ENCODE results near the gene DUSP5. TPM values are rescaled to one million over a fixed set of nuclear protein-coding genes. Genes with fewer than 3 reads are reported as not detected.

The DUSP5 gene
- polyA plus RNA-seq, 3 donors: 2.0 to 65.3 (median 3.9) TPM

GRCh38 chr10:110456046-110456445, 41.7 kb upstream of the DUSP5 start:
- Histone ChIP-seq H3K27ac (ENCODE audit: low read depth in 1 of 2, low read length in 2 of 2) (no peak overlapping the region), H3K27me3 (ENCODE audit: control insufficient read depth in 2 of 2, insufficient read depth in 2 of 2, low read length in 2 of 2) (no peaks in the 10 kb centered on the region), H3K36me3 (replicated peaks in 1 of 2; ENCODE audit: control insufficient read depth in 1 of 2, insufficient read depth in 2 of 2, low read length in 2 of 2) (no peaks in the 10 kb centered on the region), H4K20me1 (ENCODE audit: insufficient read depth, low read length) (no peaks in the 10 kb centered on the region), H3K4me1 (ENCODE audit: control insufficient read depth in 1 of 2, insufficient read depth in 2 of 2, low read length in 2 of 2) (no peaks in the 10 kb centered on the region), H3K4me2 (replicated peaks; ENCODE audit: extremely low read depth, low read length, poor library complexity, severe bottlenecking) (no peak overlapping the region), H3K79me2 (ENCODE audit: insufficient read depth, low read length) (no peaks in the 10 kb centered on the region), H3K9me3 (replicated peaks in 1 of 2; ENCODE audit: control insufficient read depth in 1 of 2, insufficient read depth in 1 of 2, low read length in 2 of 2) (no peaks in the 10 kb centered on the region), H3K4me3 (replicated peaks in 1 of 3; ENCODE audit: low read depth in 2 of 3, low read length in 3 of 3) (no peak overlapping the region), H3K9ac (ENCODE audit: insufficient read depth, low read length, poor library complexity, severe bottlenecking) (no peak overlapping the region), H2AFZ (ENCODE audit: insufficient read depth, low read depth, low read length, poor library complexity, severe bottlenecking) (no peak overlapping the region)
- Mint-ChIP-seq H3K27me3 (ENCODE audit: low read depth in 3 of 3) (peaks cover 2 to 6% (median 3%) of the 10 kb centered on the region in 3 donors), H3K9me3 (peaks cover 0 to 2% (median 0%) of the 10 kb centered on the region in 7 donors), H3K4me1 (peaks cover 20% of the 10 kb centered on the region), H3K36me3 (no peaks in the 10 kb centered on the region), H3K27ac (no peak overlapping the region), H3K4me3 (no peak overlapping the region)
- WGBS (ENCODE audit: insufficient coverage): no CpG with 5 or more reads among the region's 1 CpG
- intact Hi-C loops (cut with micrococcal nuclease): no loop called here
- TF ChIP-seq CTCF (IDR thresholded peaks at IDR 0.05): no peak
- no peak for DNase-seq

GRCh38 chr10:110456523-110457091, 41.1 kb upstream of the DUSP5 start:
- TF ChIP-seq CTCF (IDR thresholded peaks at IDR 0.05): no peak
- Mint-ChIP-seq H3K4me1 (peaks cover 20% of the 10 kb centered on the region), H3K4me3 (no peak overlapping the region), H3K27me3 (ENCODE audit: low read depth in 3 of 3) (peaks cover 2 to 6% (median 3%) of the 10 kb centered on the region in 3 donors), H3K27ac (no peak overlapping the region), H3K9me3 (peaks cover 0 to 2% (median 0%) of the 10 kb centered on the region in 7 donors), H3K36me3 (no peaks in the 10 kb centered on the region)
- Histone ChIP-seq H2AFZ (ENCODE audit: insufficient read depth, low read depth, low read length, poor library complexity, severe bottlenecking) (no peak overlapping the region), H3K79me2 (ENCODE audit: insufficient read depth, low read length) (no peaks in the 10 kb centered on the region), H3K4me2 (replicated peaks; ENCODE audit: extremely low read depth, low read length, poor library complexity, severe bottlenecking) (no peak overlapping the region), H3K9me3 (replicated peaks in 1 of 2; ENCODE audit: control insufficient read depth in 1 of 2, insufficient read depth in 1 of 2, low read length in 2 of 2) (no peaks in the 10 kb centered on the region), H4K20me1 (ENCODE audit: insufficient read depth, low read length) (no peaks in the 10 kb centered on the region), H3K27me3 (ENCODE audit: control insufficient read depth in 2 of 2, insufficient read depth in 2 of 2, low read length in 2 of 2) (no peaks in the 10 kb centered on the region), H3K9ac (ENCODE audit: insufficient read depth, low read length, poor library complexity, severe bottlenecking) (no peak overlapping the region), H3K27ac (ENCODE audit: low read depth in 1 of 2, low read length in 2 of 2) (no peak overlapping the region), H3K4me3 (replicated peaks in 1 of 3; ENCODE audit: low read depth in 2 of 3, low read length in 3 of 3) (no peak overlapping the region), H3K36me3 (replicated peaks in 1 of 2; ENCODE audit: control insufficient read depth in 1 of 2, insufficient read depth in 2 of 2, low read length in 2 of 2) (no peaks in the 10 kb centered on the region), H3K4me1 (ENCODE audit: control insufficient read depth in 1 of 2, insufficient read depth in 2 of 2, low read length in 2 of 2) (no peaks in the 10 kb centered on the region)
- intact Hi-C loops (cut with micrococcal nuclease): no loop called here
- DNase-seq: no peak
- WGBS (ENCODE audit: insufficient coverage): 100% methylated on average over 1 of the region's 3 CpGs
